Cardiac muscle cell (in vitro differentiated cells and primary cell): ENCODE data around the gene IL27RA. TPM values are rescaled to one million over a fixed set of nuclear protein-coding genes. Genes with fewer than 3 reads are reported as not detected.

ENCODE experiments used
- DNase-seq, 2 donors: peaks; one replicate each; pipeline versions ENCODE4 v3.0.0 to v3.0.0-alpha.2; 2010 to 2017; ENCODE audit warnings: low read depth in 1 of 2, low spot score in 1 of 2
- H3K27ac ChIP-seq: fragments of 200-600 bp; sonication (generic); 2 replicates; pipeline ENCODE4 v1.5.1; 2016
- H3K27me3 ChIP-seq: fragments of 200-600 bp; sonication (generic); 2 replicates; pipeline ENCODE4 v1.6.0; 2016; ENCODE audit warnings: control low read depth
- H3K36me3 ChIP-seq: fragments of 200-600 bp; sonication (generic); 2 replicates; pipeline ENCODE4 v1.5.1; 2016; ENCODE audit warnings: control low read depth
- H3K4me1 ChIP-seq: fragments of 200-600 bp; sonication (generic); 2 replicates; pipeline ENCODE4 v1.8.1; 2017; ENCODE audit warnings: low read depth, mild to moderate bottlenecking, mixed run types
- H3K4me3 ChIP-seq: fragments of 200-600 bp; sonication (generic); 2 replicates; pipeline ENCODE4 v1.5.1; 2016; ENCODE audit warnings: mild to moderate bottlenecking
- H3K9me3 ChIP-seq: fragments of 200-600 bp; sonication (generic); 2 replicates; pipeline ENCODE4 v1.5.1; 2017; ENCODE audit warnings: low read depth, mild to moderate bottlenecking, control low read depth
- polyA plus RNA-seq: library from polyadenylated mRNA; unstranded; fragments of >200 nt; fragmentation: Nextera tagmentation; extraction: Ambion mirVana; gene quantifications from 2 replicates; pipeline ENCODE4 v1.2.1, GENCODE V29; 2016
- total RNA-seq: library from RNA; depleted of rRNA; stranded (reverse); fragments of >200 nt; gene quantifications from 2 replicates; pipeline ENCODE4 v1.2.3, GENCODE V29; 2016
- TF ChIP-seq, protein P1 (sequence below): IDR thresholded peaks from 2 replicates; pipeline ENCODE4 v1.5.1; 2012; ENCODE audit warnings: low read depth, mild to moderate bottlenecking, low read length

The IL27RA gene
- total and polyA plus RNA-seq, 2 experiments from 2014 or later, result 4.3 to 7.1 TPM

GRCh38 chr19:14056741-14057356, 25.3 kb downstream of the IL27RA start:
- TF ChIP-seq, protein P1, sequence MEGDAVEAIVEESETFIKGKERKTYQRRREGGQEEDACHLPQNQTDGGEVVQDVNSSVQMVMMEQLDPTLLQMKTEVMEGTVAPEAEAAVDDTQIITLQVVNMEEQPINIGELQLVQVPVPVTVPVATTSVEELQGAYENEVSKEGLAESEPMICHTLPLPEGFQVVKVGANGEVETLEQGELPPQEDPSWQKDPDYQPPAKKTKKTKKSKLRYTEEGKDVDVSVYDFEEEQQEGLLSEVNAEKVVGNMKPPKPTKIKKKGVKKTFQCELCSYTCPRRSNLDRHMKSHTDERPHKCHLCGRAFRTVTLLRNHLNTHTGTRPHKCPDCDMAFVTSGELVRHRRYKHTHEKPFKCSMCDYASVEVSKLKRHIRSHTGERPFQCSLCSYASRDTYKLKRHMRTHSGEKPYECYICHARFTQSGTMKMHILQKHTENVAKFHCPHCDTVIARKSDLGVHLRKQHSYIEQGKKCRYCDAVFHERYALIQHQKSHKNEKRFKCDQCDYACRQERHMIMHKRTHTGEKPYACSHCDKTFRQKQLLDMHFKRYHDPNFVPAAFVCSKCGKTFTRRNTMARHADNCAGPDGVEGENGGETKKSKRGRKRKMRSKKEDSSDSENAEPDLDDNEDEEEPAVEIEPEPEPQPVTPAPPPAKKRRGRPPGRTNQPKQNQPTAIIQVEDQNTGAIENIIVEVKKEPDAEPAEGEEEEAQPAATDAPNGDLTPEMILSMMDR, result no peak
- peaks cover 23% of the 10 kb centered on the region for H3K27me3 ChIP-seq
- peaks cover 4% of the 10 kb centered on the region for H3K4me1 ChIP-seq
- H3K36me3 ChIP-seq, result no peaks in the 10 kb centered on the region
- DNase-seq, result peak in 1 of 2 donors; percentile 5
- H3K9me3 ChIP-seq, result no peaks in the 10 kb centered on the region
- no peak overlapping the region for H3K27ac ChIP-seq
- peak overlapping the region; percentile 27 for H3K4me3 ChIP-seq

DNA sequence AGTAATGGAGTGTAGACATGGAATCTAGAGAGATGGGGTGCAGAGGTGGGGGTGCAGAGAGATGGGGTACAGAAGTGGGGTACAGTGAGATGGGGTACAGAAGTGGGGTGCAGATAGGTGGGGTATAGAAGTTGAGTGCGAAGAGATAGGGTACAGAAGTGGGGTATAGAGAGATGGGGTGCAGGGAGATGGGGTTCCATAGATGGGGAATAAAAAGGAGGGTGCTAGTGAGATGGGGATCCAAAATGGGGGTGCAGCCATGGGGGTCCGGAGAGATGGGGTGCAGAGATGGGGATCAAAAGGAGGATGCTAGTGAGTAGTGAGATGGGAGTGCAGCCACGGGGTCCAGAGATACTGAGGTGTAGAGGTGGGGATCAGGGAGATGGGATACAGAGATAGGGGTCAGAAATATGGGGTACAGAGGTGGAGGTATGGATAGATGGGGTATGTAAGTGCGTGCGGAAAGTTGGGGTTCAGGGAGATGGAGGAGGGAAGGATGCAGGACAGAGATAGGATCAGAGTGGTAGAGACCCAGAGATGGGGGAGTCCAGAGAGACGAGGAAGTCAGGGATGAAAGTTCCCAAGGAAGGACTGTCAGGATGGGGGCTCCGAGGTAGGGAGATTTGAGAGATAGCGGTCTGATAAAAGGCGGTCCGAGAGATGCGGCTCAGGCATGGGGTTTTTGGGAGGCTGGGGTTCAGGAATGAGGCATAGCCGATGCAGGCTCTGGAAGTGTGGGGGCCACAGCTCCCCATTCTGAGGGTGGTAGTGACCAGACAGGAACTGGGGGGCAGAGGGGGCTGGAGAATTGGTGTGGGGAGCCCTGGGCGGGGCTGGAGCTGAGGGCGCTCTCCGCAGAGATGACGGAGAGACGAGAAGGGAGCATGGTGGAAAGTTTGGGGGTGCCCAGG, 26.9 kb downstream of the IL27RA start:
- Histone ChIP-seq H3K4me1 (peaks cover 4% of the 10 kb centered on the region), H3K36me3 (no peaks in the 10 kb centered on the region), H3K27ac (no peak overlapping the region), H3K4me3 (peak overlapping the region; percentile 27), H3K9me3 (no peaks in the 10 kb centered on the region), H3K27me3 (peaks cover 23% of the 10 kb centered on the region)
- no peak for DNase-seq
- TF ChIP-seq, protein P1, result no peak

DNA sequence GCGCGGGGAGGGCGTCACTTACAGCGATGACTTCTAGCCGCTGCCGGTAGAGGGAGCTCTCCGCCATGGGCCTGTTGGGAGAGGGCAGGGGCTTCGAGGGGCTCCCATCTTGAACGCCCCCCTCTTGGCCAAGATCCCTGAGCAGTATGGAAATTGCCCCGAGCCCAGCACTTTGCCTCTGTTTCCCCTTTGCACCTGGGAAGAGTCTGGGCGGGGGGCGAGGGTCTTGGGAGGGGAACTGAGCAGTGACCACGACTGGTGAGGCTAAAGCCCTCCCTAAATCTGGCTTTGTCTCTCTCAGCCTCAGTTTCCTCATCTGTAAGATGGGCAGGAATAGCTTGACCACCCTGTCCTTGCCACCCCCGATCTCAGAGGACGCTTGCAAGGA, 27.5 kb downstream of the IL27RA start:
- TF ChIP-seq, protein P1, result peak; percentile 84
- no peaks in the 10 kb centered on the region for H3K9me3 ChIP-seq
- no peak overlapping the region for H3K4me3 ChIP-seq
- H3K27me3 ChIP-seq, result peaks cover 23% of the 10 kb centered on the region
- no peaks in the 10 kb centered on the region for H3K36me3 ChIP-seq
- no peak overlapping the region for H3K27ac ChIP-seq
- peaks cover 4% of the 10 kb centered on the region for H3K4me1 ChIP-seq
- DNase-seq, result peak; percentile 8 to 33

GRCh38 chr19:14059652-14060155, 28.1 kb downstream of the IL27RA start:
- Histone ChIP-seq H3K4me1 (peaks cover 4% of the 10 kb centered on the region), H3K27ac (no peak overlapping the region), H3K36me3 (no peaks in the 10 kb centered on the region), H3K4me3 (no peak overlapping the region), H3K9me3 (no peaks in the 10 kb centered on the region), H3K27me3 (peaks cover 23% of the 10 kb centered on the region)
- DNase-seq, result no peak
- TF ChIP-seq, protein P1, result no peak

GRCh38 chr19:14061081-14061749, 29.7 kb downstream of the IL27RA start:
- no peak overlapping the region for H3K27ac ChIP-seq
- H3K4me3 ChIP-seq, result no peak overlapping the region
- DNase-seq, result peak in 1 of 2 donors; percentile 44
- H3K9me3 ChIP-seq, result no peaks in the 10 kb centered on the region
- peaks cover 23% of the 10 kb centered on the region for H3K27me3 ChIP-seq
- TF ChIP-seq, protein P1, result no peak
- no peaks in the 10 kb centered on the region for H3K36me3 ChIP-seq
- H3K4me1 ChIP-seq, result peaks cover 4% of the 10 kb centered on the region
